ENCODE measurements around the gene ATG9B.

ATG9B gene

DNA sequence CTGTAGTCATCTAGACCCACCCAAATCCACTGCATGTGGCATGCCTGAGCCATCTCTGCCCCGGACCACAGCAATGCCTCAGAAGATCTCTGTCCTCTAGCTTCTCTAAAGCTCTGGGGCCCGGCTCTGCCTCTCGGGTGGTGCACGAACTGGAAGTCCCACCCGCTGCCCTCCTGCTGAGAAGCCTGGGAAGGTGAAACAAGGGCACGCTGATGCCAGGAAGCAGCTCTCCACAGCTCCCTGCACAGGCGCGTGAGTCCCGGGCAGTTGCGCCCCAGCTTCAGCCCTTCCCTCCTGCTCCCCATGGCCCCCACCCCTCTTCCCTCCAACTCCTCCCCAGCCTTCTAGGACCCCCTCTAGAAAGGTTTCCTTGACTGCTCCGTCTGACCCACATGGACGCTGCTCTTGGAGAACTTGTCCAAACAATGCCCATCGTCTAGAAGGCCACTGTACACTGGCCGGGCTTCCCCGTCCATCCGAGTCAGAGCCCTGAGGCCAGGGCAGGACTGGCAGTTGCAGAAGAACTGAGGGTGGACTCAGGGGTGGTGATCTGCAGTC is 58.9 kb downstream of the ATG9B start:
- TF ChIP-seq ZNF274 (IDR thresholded peaks at IDR 0.05; ENCODE audit: low read depth, low read length): no peak
- no peak overlapping the region for H3K4me3 ChIP-seq (ENCODE audit: low read length)
